ENCODE results near the gene IGFBP5.

DNA sequence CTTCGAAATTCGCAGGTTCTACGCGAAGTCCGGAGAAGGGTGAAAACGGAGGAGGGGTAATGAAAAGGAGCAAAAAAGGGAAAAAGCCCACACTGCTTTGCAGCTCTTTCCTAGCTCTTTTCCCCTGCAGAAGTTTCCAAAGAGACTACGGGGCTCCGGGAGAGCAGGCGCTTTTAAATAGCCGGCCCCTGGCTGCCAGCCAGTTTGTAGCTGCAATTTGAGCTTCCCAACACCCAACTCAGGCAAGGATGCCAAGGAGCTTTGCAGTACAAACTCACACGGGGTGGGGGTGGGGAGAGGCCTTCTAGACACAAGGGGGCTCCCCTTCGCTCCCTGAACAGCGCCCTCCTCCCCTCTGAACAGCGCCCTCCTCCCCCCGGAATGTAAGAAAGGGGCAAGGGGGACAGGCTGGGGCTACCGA lies at the start of gene IGFBP5:
- TF ChIP-seq CTCF (IDR thresholded peaks at IDR 0.05; ENCODE audit: poor library complexity, severe bottlenecking) (peak; percentile 24), RAD21 (conservative IDR thresholded peaks at IDR 0.05) (no peak), REST (IDR thresholded peaks at IDR 0.05; ENCODE audit: borderline replicate concordance) (no peak), EP300 (conservative IDR thresholded peaks at IDR 0.05; ENCODE audit: poor library complexity, severe bottlenecking) (no peak), POLR2AphosphoS5 (IDR thresholded peaks at IDR 0.05) (no peak), MXI1 (conservative IDR thresholded peaks at IDR 0.05; ENCODE audit: poor library complexity, severe bottlenecking) (no peak), EZH2 (IDR thresholded peaks at IDR 0.05; ENCODE audit: borderline replicate concordance, insufficient read depth, low read length, poor library complexity, severe bottlenecking) (no peak), SMC3 (conservative IDR thresholded peaks at IDR 0.05; ENCODE audit: poor library complexity) (no peak)
